ENCODE measurements around the gene MSH3.

The MSH3 gene

DNA sequence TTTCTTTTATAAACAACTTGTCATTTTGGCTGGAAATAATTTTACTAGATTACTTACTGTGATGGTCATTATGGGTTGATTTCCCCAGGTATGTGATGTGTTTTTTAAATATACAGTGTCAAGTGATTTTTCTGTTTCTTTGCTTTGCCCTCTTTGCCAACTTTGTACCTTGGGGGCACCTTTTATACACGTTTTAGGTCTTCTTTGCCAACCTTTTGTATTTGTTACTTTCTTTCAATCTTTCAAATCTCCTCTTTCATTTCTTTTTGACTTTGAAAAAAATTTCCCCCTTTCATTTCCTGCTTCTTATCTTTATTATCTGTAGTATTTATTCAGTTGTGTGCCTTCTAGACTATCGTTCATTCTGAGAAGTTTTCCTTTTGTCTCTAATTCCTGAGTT, 65.7 kb downstream of the MSH3 start:
- Histone ChIP-seq H3K4me3 (ENCODE audit: low read length) (no peak overlapping the region), H3K27ac (ENCODE audit: low read length) (no peak overlapping the region), H3K36me3 (replicated peaks; ENCODE audit: insufficient read depth, low read length) (no peaks in the 10 kb centered on the region; the same call in 1 of the 2 replicates), H3K9me3 (replicated peaks; ENCODE audit: insufficient read depth, low read length) (no peaks in the 10 kb centered on the region), H3F3A (ENCODE audit: insufficient read depth, low read length) (no peaks in the 10 kb centered on the region; the same call in 1 of the 2 replicates), H4K20me1 (ENCODE audit: insufficient read depth, low read length) (no peaks in the 10 kb centered on the region; the same call in 1 of the 2 replicates), H3K9me2 (replicated peaks; ENCODE audit: insufficient read depth, low read length) (no peaks in the 10 kb centered on the region), H3K79me2 (ENCODE audit: low read length) (no peaks in the 10 kb centered on the region), H2AFZ (ENCODE audit: low read length) (no peak overlapping the region), H3K4me1 (ENCODE audit: low read length) (no peaks in the 10 kb centered on the region), H3K9ac (ENCODE audit: low read length) (no peak overlapping the region), H3K27me3 (replicated peaks; ENCODE audit: insufficient read depth, low read length) (no peaks in the 10 kb centered on the region), H3K4me2 (ENCODE audit: low read depth, low read length) (no peak overlapping the region)
- TF ChIP-seq EZH2phosphoT487 (IDR thresholded peaks at IDR 0.05; ENCODE audit: low read length), result no peak
- TF ChIP-seq, protein P1, sequence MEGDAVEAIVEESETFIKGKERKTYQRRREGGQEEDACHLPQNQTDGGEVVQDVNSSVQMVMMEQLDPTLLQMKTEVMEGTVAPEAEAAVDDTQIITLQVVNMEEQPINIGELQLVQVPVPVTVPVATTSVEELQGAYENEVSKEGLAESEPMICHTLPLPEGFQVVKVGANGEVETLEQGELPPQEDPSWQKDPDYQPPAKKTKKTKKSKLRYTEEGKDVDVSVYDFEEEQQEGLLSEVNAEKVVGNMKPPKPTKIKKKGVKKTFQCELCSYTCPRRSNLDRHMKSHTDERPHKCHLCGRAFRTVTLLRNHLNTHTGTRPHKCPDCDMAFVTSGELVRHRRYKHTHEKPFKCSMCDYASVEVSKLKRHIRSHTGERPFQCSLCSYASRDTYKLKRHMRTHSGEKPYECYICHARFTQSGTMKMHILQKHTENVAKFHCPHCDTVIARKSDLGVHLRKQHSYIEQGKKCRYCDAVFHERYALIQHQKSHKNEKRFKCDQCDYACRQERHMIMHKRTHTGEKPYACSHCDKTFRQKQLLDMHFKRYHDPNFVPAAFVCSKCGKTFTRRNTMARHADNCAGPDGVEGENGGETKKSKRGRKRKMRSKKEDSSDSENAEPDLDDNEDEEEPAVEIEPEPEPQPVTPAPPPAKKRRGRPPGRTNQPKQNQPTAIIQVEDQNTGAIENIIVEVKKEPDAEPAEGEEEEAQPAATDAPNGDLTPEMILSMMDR (IDR thresholded peaks at IDR 0.05; ENCODE audit: low read length), result no peak
- no peak for TF ChIP-seq EZH2 (optimal IDR thresholded peaks at IDR 0.05; ENCODE audit: low read depth, low read length)
- no peak for DNase-seq

DNA sequence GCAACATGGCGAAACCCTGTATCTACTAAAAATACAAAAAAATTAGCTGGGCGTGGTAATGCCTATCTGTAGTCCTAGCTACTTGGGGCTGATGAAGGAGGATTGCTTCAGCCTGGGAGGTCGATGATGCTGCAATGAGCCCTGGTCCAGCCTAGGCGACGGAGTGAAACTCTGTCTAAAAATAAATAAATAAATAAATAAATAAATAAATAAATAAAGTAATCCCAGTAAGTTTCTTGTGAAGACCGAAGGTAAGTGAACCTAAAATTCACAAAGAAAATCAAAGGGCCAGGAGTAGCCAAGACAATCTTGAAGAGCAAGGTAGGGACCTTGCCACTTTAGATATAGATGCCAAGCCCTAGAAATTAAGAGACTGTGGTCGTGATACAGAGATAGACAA, 68.5 kb downstream of the MSH3 start:
- H4K20me1 ChIP-seq (ENCODE audit: insufficient read depth, low read length), result no peaks in the 10 kb centered on the region; the same call in 1 of the 2 replicates
- no peaks in the 10 kb centered on the region for H3K9me2 ChIP-seq (replicated peaks; ENCODE audit: insufficient read depth, low read length)
- no peaks in the 10 kb centered on the region for H3K4me1 ChIP-seq (ENCODE audit: low read length)
- no peaks in the 10 kb centered on the region for H3K9me3 ChIP-seq (replicated peaks; ENCODE audit: insufficient read depth, low read length)
- DNase-seq, result no peak
- no peaks in the 10 kb centered on the region; the same call in 1 of the 2 replicates for H3F3A ChIP-seq (ENCODE audit: insufficient read depth, low read length)
- no peak overlapping the region for H3K4me3 ChIP-seq (ENCODE audit: low read length)
- H3K36me3 ChIP-seq (replicated peaks; ENCODE audit: insufficient read depth, low read length), result no peaks in the 10 kb centered on the region; the same call in 1 of the 2 replicates
- no peak overlapping the region for H3K4me2 ChIP-seq (ENCODE audit: low read depth, low read length)
- no peaks in the 10 kb centered on the region for H3K79me2 ChIP-seq (ENCODE audit: low read length)
- no peak overlapping the region for H3K9ac ChIP-seq (ENCODE audit: low read length)
- TF ChIP-seq, protein P1 (IDR thresholded peaks at IDR 0.05; ENCODE audit: low read length), result no peak
- no peak for TF ChIP-seq EZH2 (optimal IDR thresholded peaks at IDR 0.05; ENCODE audit: low read depth, low read length)
- no peak for TF ChIP-seq EZH2phosphoT487 (IDR thresholded peaks at IDR 0.05; ENCODE audit: low read length)
- H3K27me3 ChIP-seq (replicated peaks; ENCODE audit: insufficient read depth, low read length), result no peaks in the 10 kb centered on the region
- no peak overlapping the region for H2AFZ ChIP-seq (ENCODE audit: low read length)
- H3K27ac ChIP-seq (ENCODE audit: low read length), result no peak overlapping the region

DNA sequence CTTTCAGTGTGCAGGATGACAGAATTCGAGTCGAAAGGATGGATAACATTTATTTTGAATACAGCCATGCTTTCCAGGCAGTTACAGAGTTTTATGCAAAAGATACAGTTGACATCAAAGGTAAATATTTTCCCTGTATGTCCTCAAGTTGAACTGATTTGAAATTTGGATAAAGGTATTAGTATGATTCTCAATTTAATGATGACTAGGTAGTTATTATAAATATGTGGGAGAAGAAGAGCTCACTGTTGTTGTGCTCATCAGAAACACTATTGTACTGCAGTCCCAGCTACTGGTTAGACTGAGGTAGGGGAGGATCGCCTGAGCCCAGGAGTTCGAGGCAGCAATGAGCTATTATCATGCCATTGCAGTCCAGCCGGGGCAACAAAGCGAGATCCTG, 71.0 kb downstream of the MSH3 start:
- H4K20me1 ChIP-seq (ENCODE audit: insufficient read depth, low read length), result no peaks in the 10 kb centered on the region; the same call in 1 of the 2 replicates
- no peaks in the 10 kb centered on the region for H3K27me3 ChIP-seq (replicated peaks; ENCODE audit: insufficient read depth, low read length)
- H3F3A ChIP-seq (ENCODE audit: insufficient read depth, low read length), result no peaks in the 10 kb centered on the region; the same call in 1 of the 2 replicates
- H3K4me2 ChIP-seq (ENCODE audit: low read depth, low read length), result no peak overlapping the region
- no peak overlapping the region for H3K27ac ChIP-seq (ENCODE audit: low read length)
- no peaks in the 10 kb centered on the region for H3K79me2 ChIP-seq (ENCODE audit: low read length)
- no peak for DNase-seq
- no peaks in the 10 kb centered on the region; the same call in 1 of the 2 replicates for H3K36me3 ChIP-seq (replicated peaks; ENCODE audit: insufficient read depth, low read length)
- no peak overlapping the region for H3K9ac ChIP-seq (ENCODE audit: low read length)
- H3K4me3 ChIP-seq (ENCODE audit: low read length), result no peak overlapping the region
- no peaks in the 10 kb centered on the region for H3K9me2 ChIP-seq (replicated peaks; ENCODE audit: insufficient read depth, low read length)
- H3K4me1 ChIP-seq (ENCODE audit: low read length), result no peaks in the 10 kb centered on the region
- H3K9me3 ChIP-seq (replicated peaks; ENCODE audit: insufficient read depth, low read length), result no peaks in the 10 kb centered on the region
- TF ChIP-seq, protein P1 (IDR thresholded peaks at IDR 0.05; ENCODE audit: low read length), result no peak
- TF ChIP-seq EZH2 (optimal IDR thresholded peaks at IDR 0.05; ENCODE audit: low read depth, low read length) (no peak), EZH2phosphoT487 (IDR thresholded peaks at IDR 0.05; ENCODE audit: low read length) (no peak)
- no peak overlapping the region for H2AFZ ChIP-seq (ENCODE audit: low read length)
